Activated naive CD4-positive, alpha-beta T cell treated with anti-CD3 and anti-CD28 coated beads, Interleukin-2, amount 10 ng/mL, durations not matched to agents 7 days and 5 days (primary cell): ENCODE results near the gene TPRX1.
"Not testable (repeated sequence)": the region's sequence is repeated elsewhere in the genome, so short reads cannot be mapped to it uniquely, and the experiment has no call there.

Source experiments
- CTCF ChIA-PET: fragments of 350-600 bp; sonication (Branson Sonifier 250); formaldehyde crosslinking; loops from one replicate; lab custom pipeline; 2021; ENCODE audit warnings: antibody characterized with exemption; lab: Charles Lee
- DNase-seq: peaks from one replicate; pipeline ENCODE4 v3.0.0-alpha.2; 2020
- H3K27ac Mint-ChIP-seq: one replicate; pipeline ENCODE4 v1.8.0; 2021; ENCODE audit warnings: mild to moderate bottlenecking, moderate library complexity, mixed read lengths
- H3K27me3 Mint-ChIP-seq: one replicate; pipeline ENCODE4 v1.8.0; 2021; ENCODE audit warnings: mild to moderate bottlenecking, mixed read lengths
- H3K36me3 Mint-ChIP-seq: one replicate; pipeline ENCODE4 v1.8.0; 2021; ENCODE audit warnings: mixed read lengths
- H3K4me1 Mint-ChIP-seq: one replicate; pipeline ENCODE4 v1.8.0; 2021; ENCODE audit warnings: mixed read lengths
- H3K4me3 Mint-ChIP-seq: one replicate; pipeline ENCODE4 v1.8.0; 2021; ENCODE audit warnings: mild to moderate bottlenecking, moderate library complexity, mixed read lengths
- H3K9me3 Mint-ChIP-seq: one replicate; pipeline ENCODE4 v1.8.0; 2021; ENCODE audit warnings: mixed read lengths

Gene TPRX1, protein sequence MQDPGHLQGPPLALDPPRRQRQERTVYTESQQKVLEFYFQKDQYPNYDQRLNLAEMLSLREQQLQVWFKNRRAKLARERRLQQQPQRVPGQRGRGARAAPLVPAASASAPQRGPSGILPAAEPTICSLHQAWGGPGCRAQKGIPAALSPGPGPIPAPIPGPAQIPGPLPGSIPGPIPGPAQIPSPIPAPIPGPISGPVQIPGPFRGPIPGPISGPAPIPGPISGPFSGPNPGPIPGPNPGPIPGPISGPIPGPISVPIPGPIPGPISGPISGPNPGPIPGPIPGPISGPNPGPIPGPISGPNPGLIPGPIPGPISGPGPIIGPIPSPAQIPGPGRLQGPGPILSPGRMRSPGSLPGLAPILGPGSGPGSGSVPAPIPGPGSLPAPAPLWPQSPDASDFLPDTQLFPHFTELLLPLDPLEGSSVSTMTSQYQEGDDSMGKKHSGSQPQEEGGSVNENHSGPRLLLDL

DNA sequence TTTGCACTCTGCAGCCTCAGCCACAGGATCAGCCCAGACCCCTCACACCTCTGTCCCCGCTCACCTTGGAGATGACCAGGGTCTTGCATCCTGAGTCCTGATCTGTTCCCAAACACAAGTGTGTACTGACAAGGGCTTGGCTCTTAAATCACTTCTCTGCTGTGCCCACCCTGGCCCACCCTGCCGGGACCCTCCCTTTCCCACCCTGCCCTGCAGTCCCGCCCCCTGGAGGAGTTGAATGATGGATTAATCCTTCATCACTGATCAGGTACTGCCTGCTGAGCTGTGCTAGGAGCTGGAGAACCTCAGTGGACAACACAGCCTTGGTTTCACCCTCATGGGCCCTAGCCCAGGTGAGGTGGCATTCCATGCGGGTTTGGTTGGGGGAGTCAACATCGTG lies at the start of gene TPRX1:
TPRX1 (minus strand) TSS at position 101 of the 400 bp plus-strand sequence; CDS start at position 89, 12 bp downstream.
- H3K4me1 Mint-ChIP-seq, CTCF ChIA-PET: not testable (repeated sequence)

DNA sequence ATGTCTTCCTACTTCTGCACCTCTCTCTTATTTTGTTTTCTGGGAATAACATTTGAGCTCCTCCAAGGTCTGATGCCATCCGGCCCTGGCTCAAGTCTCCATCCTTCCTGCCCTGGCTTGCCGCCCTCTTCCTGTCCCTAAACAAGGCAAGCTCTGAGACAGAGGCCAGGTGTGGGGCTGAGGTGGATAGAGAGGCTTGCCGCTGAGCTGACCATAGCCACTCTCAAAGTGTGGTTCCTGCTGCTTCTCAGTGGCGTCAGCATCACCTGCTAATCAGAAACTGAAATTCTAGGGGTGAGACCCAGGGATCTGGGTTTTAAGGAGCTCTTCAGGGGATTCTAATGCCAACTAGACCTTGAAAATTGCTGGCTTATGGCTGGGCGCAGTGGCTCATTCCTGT lies 48.7 kb upstream of the TPRX1 start:
- H3K27ac Mint-ChIP-seq, result no peak overlapping the region
- H3K36me3 Mint-ChIP-seq, result no peaks in the 10 kb centered on the region
- peaks cover 23% of the 10 kb centered on the region for H3K4me1 Mint-ChIP-seq
- no peak overlapping the region for H3K4me3 Mint-ChIP-seq
- peaks cover 55% of the 10 kb centered on the region for H3K27me3 Mint-ChIP-seq
- no peaks in the 10 kb centered on the region for H3K9me3 Mint-ChIP-seq
- no peak for DNase-seq
- CTCF ChIA-PET, result no interaction called here

More for the DNA sequence above, at the start of gene TPRX1:
- H3K27ac Mint-ChIP-seq, DNase-seq, H3K4me3 Mint-ChIP-seq, H3K27me3 Mint-ChIP-seq, H3K36me3 Mint-ChIP-seq, H3K9me3 Mint-ChIP-seq: not testable (repeated sequence)

DNA sequence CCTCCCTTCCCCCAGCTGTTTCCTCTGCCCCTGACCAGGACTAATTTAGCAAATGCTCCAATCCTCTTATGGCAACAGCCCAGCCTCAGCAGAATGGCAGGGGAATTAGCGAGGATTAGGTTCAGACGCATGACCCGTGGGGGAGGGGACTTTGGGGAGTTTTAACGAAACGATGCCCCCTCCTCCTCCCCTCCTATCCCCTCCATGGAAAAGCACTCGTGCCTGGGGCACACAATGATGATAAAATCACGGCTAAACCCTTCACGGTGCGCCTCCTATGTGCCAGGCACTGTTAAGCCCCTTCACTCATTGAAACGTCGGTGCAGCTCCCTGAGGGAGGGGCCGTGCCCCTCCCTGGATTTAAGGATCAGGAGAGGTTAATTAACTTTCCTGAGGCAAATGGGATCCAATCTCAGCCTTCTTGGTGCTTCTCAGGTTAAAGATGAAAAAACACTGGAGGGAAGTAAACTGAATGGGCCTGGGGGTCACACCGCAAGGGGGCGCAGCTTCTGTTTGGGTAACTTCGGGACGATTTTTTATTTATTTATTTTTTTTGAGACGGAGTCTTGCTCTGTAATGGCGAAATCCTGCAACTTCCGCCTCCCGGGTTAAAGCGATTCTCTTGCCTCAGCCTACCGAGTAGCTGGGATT lies 44.6 kb upstream of the TPRX1 start:
- Mint-ChIP-seq H3K27ac (no peak overlapping the region), H3K27me3 (peaks cover 63% of the 10 kb centered on the region), H3K4me3 (no peak overlapping the region), H3K4me1 (peaks cover 17% of the 10 kb centered on the region), H3K9me3 (no peaks in the 10 kb centered on the region), H3K36me3 (no peaks in the 10 kb centered on the region)
- CTCF ChIA-PET, result interaction anchor here (1.0 to 1.5 kb wide), 4 partner anchors 9 to 22 kb away, joined by 3 to 6 read pairs (median 4); no protein-coding TSS in a partner anchor
- peak; percentile 55 for DNase-seq

DNA sequence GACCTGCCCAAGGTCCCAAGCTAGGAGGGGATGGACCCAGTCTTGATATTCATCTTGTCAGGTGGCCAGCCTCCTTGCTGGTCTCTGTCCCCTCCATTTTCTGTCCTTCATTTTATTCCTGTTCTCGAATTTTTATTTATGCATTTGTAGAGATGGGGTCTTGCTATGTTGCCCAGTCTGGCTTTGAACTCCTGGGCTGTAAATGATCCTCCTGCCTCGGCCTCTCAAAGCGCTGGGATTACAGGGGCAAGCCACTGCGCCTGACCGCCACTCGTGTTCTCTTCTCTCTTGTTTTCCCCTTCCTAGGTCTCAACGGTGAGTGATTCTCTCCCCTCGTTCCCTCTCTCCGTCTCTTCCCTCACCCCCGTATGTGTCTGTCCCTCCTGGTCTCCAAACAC lies 44.1 kb upstream of the TPRX1 start:
- Mint-ChIP-seq H3K4me1 (peaks cover 14% of the 10 kb centered on the region), H3K4me3 (no peak overlapping the region), H3K27me3 (peaks cover 60% of the 10 kb centered on the region), H3K9me3 (no peaks in the 10 kb centered on the region), H3K36me3 (no peaks in the 10 kb centered on the region), H3K27ac (no peak overlapping the region)
- CTCF ChIA-PET, result interaction anchor here (1.1 to 1.5 kb wide), 2 partner anchors 15 to 21 kb away, joined by 3 to 6 read pairs; no protein-coding TSS in a partner anchor
- no peak for DNase-seq

DNA sequence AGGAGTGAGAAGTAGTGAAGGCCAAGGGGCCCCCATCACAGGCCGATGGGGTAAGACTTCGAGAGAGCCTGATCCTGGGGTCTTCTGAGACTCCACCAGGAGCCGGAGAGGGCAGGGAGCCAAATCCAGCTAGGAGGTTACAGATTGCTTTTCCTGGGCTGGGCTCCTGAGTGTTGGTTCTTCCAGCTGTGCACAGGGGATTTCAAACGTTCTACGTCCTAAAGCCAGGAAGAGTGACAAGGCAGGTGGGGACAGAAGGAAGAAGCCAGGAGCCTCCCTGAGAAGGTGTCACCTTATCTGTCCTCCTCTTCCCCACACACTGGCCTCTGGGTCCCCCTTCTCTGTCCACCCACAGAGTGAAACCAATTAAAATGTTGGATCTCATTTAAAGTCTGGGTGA lies 38.6 kb upstream of the TPRX1 start:
- no peaks in the 10 kb centered on the region for H3K9me3 Mint-ChIP-seq
- H3K36me3 Mint-ChIP-seq, result no peaks in the 10 kb centered on the region
- H3K27ac Mint-ChIP-seq, result no peak overlapping the region
- CTCF ChIA-PET, result no interaction called here
- H3K27me3 Mint-ChIP-seq, result peaks cover 26% of the 10 kb centered on the region
- DNase-seq, result no peak
- no peak overlapping the region for H3K4me3 Mint-ChIP-seq
- H3K4me1 Mint-ChIP-seq, result no peaks in the 10 kb centered on the region

DNA sequence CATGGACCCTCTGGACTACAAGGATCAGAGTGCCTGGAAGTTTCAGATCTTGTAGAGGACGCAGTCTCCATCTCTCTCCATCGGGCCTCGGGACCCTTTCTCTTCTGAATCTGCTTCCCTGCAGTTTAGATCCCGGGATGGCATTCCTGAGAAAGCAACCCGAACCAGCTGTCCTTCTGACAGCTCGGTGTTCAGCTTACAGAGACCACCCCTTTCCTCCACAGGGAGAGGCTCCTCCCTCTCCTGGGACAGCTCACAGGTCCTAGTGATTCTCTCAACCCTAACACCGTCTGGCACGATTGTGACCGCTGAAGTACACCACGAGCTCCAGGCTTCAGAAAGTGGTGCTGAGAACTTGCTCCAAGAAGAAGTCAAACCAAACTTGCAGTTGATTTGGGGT lies 35.6 kb upstream of the TPRX1 start:
- CTCF ChIA-PET, result interaction anchor here (1.6 kb wide), 1 partner anchor 10 kb away, joined by 4 read pairs; no protein-coding TSS in a partner anchor
- no peak for DNase-seq
- Mint-ChIP-seq H3K36me3 (no peaks in the 10 kb centered on the region), H3K4me1 (no peaks in the 10 kb centered on the region), H3K9me3 (no peaks in the 10 kb centered on the region), H3K27me3 (peaks cover 18% of the 10 kb centered on the region), H3K27ac (no peak overlapping the region), H3K4me3 (no peak overlapping the region)

DNA sequence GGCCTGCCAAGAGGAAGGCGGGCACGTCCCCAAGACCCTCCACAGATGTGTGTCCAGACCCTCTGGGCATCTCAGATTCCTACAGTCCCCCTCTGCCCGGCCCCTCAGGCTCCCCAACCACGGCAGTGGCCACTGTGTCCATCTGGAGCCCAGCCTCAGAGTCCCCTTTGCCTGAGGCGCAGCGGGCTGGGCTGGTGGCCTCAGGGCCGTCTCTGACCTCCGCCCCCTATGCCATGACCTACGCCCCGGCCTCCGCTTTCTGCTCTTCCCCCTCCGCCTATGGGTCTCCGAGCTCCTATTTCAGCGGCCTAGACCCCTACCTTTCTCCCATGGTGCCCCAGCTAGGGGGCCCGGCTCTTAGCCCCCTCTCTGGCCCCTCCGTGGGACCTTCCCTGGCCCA lies 35.1 kb upstream of the TPRX1 start:
- Mint-ChIP-seq H3K4me1 (no peaks in the 10 kb centered on the region), H3K27ac (no peak overlapping the region), H3K36me3 (no peaks in the 10 kb centered on the region), H3K9me3 (no peaks in the 10 kb centered on the region), H3K4me3 (no peak overlapping the region), H3K27me3 (peaks cover 18% of the 10 kb centered on the region)
- no peak for DNase-seq
- CTCF ChIA-PET, result interaction anchor here (1.6 kb wide), 1 partner anchor 10 kb away, joined by 4 read pairs; no protein-coding TSS in a partner anchor

DNA sequence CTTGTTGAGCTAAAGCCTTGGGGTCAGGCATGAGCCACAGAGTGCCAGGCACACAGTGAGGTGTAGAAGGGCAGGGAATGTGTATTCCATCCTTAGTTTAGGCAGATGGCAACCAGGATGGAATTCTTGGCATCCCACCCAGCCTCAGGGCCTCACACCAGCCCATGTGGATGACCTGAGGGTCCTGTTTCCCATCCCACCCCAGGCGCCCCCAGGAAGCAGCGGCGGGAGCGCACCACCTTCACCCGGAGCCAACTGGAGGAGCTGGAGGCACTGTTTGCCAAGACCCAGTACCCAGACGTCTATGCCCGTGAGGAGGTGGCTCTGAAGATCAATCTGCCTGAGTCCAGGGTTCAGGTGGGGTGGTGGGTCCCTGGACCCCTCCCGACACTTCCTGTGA lies 31.7 kb upstream of the TPRX1 start:
- no peak overlapping the region for H3K27ac Mint-ChIP-seq
- no peaks in the 10 kb centered on the region for H3K36me3 Mint-ChIP-seq
- DNase-seq, result no peak
- no peaks in the 10 kb centered on the region for H3K9me3 Mint-ChIP-seq
- no peak overlapping the region for H3K4me3 Mint-ChIP-seq
- no peaks in the 10 kb centered on the region for H3K4me1 Mint-ChIP-seq
- H3K27me3 Mint-ChIP-seq, result no peaks in the 10 kb centered on the region
- CTCF ChIA-PET, result no interaction called here

DNA sequence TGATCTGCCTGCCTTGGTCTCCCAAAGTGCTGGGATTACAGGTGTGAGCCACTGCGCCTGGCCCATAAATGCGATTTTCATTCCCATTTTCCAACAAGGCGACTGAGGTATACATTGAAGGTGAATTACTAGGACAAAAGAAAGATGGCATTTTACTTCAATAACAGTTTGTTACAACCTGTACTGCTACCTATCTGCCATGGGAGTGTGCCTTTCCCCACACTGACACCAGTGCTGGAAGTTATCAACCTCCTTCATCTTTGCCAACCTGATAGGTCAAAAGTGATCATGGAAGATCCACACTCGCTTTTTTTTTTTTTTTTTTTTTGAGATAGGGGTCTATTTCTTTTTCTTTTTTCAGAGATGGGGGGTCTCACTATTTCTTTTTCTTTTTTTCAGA lies 28.4 kb upstream of the TPRX1 start:
- no peaks in the 10 kb centered on the region for H3K27me3 Mint-ChIP-seq
- no peaks in the 10 kb centered on the region for H3K4me1 Mint-ChIP-seq
- CTCF ChIA-PET, result no interaction called here
- H3K9me3 Mint-ChIP-seq, result no peaks in the 10 kb centered on the region
- no peak overlapping the region for H3K4me3 Mint-ChIP-seq
- no peaks in the 10 kb centered on the region for H3K36me3 Mint-ChIP-seq
- H3K27ac Mint-ChIP-seq, result no peak overlapping the region
- no peak for DNase-seq

DNA sequence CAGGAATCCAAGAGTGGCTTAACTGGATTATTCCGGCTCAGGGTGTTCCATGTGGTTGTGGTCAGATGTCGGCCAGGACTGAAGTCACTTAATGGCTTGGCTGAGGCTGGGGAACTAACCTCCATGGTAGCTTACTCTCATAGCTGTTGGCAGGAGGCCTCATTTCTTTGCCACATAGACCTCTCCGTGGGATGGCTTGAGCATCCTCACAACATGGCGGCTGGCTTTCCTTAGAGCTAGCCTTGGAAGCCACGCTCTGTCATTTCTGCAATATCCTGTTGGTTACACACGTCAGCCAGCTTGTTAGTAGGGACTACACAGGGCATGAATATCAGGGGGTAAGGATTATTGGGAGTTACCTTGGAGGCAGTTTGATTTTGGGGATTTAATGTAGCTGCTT lies 22.4 kb upstream of the TPRX1 start:
- no peak overlapping the region for H3K4me3 Mint-ChIP-seq
- CTCF ChIA-PET, result interaction anchor here (1.1 to 1.6 kb wide), 2 partner anchors 12 to 23 kb away, joined by 3 read pairs; no protein-coding TSS in a partner anchor
- H3K9me3 Mint-ChIP-seq, result no peaks in the 10 kb centered on the region
- H3K27me3 Mint-ChIP-seq, result peaks cover 13% of the 10 kb centered on the region
- H3K36me3 Mint-ChIP-seq, result no peaks in the 10 kb centered on the region
- DNase-seq, result no peak
- H3K4me1 Mint-ChIP-seq, result no peaks in the 10 kb centered on the region
- no peak overlapping the region for H3K27ac Mint-ChIP-seq

DNA sequence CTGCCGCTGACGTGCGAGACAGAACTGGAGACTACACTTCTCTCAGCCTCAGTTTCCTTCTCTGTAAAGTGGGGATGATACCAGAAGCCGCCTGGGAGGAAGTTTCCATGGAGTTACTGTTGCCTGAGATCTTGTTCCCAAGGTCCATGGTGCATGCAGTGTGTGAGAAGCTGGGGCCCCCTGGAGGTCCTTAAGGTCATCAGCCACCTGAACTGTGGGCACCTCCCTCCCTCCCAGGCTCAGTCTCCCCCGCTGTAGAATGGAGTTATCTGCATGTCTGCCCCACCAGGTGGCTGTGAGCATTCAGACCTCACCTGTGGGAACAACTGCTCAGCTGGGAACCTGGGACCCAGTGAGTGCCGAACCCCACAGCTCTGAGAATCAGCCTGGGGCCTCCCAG lies 20.0 kb upstream of the TPRX1 start:
- CTCF ChIA-PET, result no interaction called here

DNA sequence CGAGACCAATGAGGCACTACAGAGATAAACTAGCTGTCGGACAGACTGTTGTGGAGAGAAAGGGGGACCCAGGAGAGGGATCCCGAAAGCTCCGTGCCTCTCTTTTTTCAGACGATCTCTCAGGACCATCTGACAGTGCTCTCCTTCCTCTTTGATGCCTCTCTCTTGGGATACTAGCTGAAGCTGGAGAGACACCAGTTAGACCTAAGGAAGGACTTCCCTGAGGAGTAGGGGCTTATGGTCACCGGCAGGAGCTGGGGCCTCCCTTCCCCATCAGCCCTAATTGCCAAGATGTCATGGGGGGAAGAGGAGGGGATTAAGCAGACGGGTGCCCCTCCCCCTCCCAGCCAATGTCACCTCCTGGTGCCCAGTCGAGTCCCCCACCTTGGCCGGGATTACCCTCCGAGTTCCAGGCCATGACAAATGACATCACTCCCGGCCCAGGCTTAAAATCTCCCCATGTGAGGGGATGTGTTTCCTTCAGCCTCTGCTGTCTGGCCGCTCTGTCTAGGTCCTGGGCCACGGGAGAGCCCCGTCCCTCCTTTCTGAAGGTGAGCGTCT lies 17.2 kb upstream of the TPRX1 start, which contains the start of gene CRX:
CRX (plus strand) TSS at position 478 of the 561 bp plus-strand sequence. CDS start 12,507 bp downstream, outside the sequence.
- H3K36me3 Mint-ChIP-seq, result no peaks in the 10 kb centered on the region
- no peaks in the 10 kb centered on the region for H3K9me3 Mint-ChIP-seq
- no peak within 1 kb of the TSS for H3K4me3 Mint-ChIP-seq
- CTCF ChIA-PET, result no interaction called here
- H3K27ac Mint-ChIP-seq, result no peak within 1 kb of the TSS
- H3K4me1 Mint-ChIP-seq, result peaks cover 3% of the 10 kb centered on the region
- peaks cover 45% of the 10 kb centered on the region for H3K27me3 Mint-ChIP-seq
- DNase-seq, result no peak

More for the DNA sequence above, 20.0 kb upstream of the TPRX1 start:
- Mint-ChIP-seq H3K4me3 (no peak overlapping the region), H3K36me3 (no peaks in the 10 kb centered on the region), H3K27ac (no peak overlapping the region), H3K4me1 (peaks cover 3% of the 10 kb centered on the region), H3K9me3 (no peaks in the 10 kb centered on the region), H3K27me3 (peaks cover 37% of the 10 kb centered on the region)
- DNase-seq, result no peak

DNA sequence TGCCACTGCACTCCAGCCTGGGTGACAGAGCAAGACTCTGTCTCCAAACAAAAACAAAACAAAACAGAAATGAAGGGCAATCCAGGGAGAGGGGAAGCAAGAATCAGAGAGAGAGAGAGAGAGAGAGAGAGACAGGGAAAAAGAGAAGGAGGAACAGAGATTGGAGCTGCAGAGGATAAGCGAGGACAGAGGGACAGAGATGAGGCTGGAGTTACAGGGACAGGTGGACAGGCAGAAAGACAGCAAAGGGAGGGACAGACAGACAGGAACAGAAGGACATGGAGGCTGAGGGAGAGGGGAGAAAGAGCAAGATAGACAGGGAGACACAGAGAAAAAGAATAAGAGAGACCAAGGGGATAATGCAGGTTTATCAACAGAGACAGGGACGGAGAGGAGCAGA lies 16.1 kb upstream of the TPRX1 start:
- H3K9me3 Mint-ChIP-seq, result no peaks in the 10 kb centered on the region

DNA sequence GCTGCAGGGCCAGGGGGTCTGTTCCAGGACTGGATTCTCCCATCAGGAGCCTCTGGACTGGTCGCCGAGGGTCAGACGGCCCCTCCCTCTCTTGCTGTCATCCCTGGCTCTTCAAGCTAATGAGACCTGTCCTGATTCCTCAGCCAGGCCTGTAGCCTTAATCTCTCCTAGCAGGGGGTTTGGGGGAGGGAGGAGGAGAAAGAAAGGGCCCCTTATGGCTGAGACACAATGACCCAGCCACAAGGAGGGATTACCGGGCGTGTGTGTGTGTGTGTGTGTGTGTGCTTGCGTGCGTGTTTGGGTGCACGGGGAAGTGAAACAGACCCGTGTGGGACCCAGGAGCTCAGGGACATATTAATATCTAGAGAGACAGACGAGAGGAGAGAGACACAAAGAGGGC lies 15.5 kb upstream of the TPRX1 start:
- CTCF ChIA-PET, result no interaction called here
- no peaks in the 10 kb centered on the region for H3K9me3 Mint-ChIP-seq

More for the DNA sequence above, 16.1 kb upstream of the TPRX1 start:
- Mint-ChIP-seq H3K27me3 (peaks cover 45% of the 10 kb centered on the region), H3K27ac (no peak overlapping the region), H3K36me3 (no peaks in the 10 kb centered on the region), H3K4me1 (peaks cover 3% of the 10 kb centered on the region), H3K4me3 (no peak overlapping the region)
- CTCF ChIA-PET, result no interaction called here
- DNase-seq, result no peak

More for the DNA sequence above, 15.5 kb upstream of the TPRX1 start:
- DNase-seq, result no peak
- Mint-ChIP-seq H3K36me3 (no peaks in the 10 kb centered on the region), H3K27ac (no peak overlapping the region), H3K27me3 (peaks cover 45% of the 10 kb centered on the region), H3K4me3 (no peak overlapping the region), H3K4me1 (peaks cover 3% of the 10 kb centered on the region)
